B cell (primary cell): ENCODE data around the gene POFUT1. TPM values are rescaled to one million over a fixed set of nuclear protein-coding genes. Genes with fewer than 3 reads are reported as not detected.

ENCODE experiments used
- ATAC-seq: fragments of 200-7000 bp; cut with Tn5 transposase; one replicate; pipeline ENCODE4 v1.10.0; 2021; ENCODE audit warnings: low read depth, mild to moderate bottlenecking, moderate number of reproducible peaks, moderate library complexity
- CTCF ChIA-PET: fragments of 350-600 bp; sonication (Branson Sonifier 250); formaldehyde crosslinking; loops from one replicate; lab custom pipeline; 2021; ENCODE audit warnings: antibody characterized with exemption, inconsistent platforms; lab: Charles Lee
- POLR2A ChIA-PET: fragments of 350-600 bp; sonication (Branson Sonifier 250); formaldehyde crosslinking; loops from one replicate; lab custom pipeline; 2021; ENCODE audit warnings: antibody characterized with exemption; lab: Charles Lee
- DNase-seq: peaks from one replicate; pipeline ENCODE4 v3.0.0; 2013
- H2AFZ ChIP-seq: 2 replicates; pipeline ENCODE4 v1.6.1; 2012; ENCODE audit warnings: mild to moderate bottlenecking, low read depth, low read length; ENCODE audit not compliant: insufficient read depth, poor library complexity, severe bottlenecking
- H3K27ac ChIP-seq, 2 donors: 1 replicate in 1 of 2; 2 replicates in 1 of 2; pipeline ENCODE4 v1.5.1; 2012 to 2013; ENCODE audit warnings: low read length in 2 of 2, mild to moderate bottlenecking in 2 of 2, moderate library complexity in 1 of 2
- H3K27me3 ChIP-seq, 4 experiments: fragments of 200-600 bp in 1 of 4; sonication (generic) in 1 of 4; replicated peaks in 1 of 4; 1 replicate in 2 of 4; 2 replicates in 2 of 4; pipeline versions ENCODE4 v1.6.1 to v1.7.0; 2013 to 2016; ENCODE audit warnings: low read length in 3 of 4, mild to moderate bottlenecking in 2 of 4, mixed read lengths in 1 of 4, moderate library complexity in 1 of 4; ENCODE audit not compliant: insufficient read depth in 4 of 4, control insufficient read depth in 3 of 4; ENCODE audit errors: control extremely low read depth in 1 of 4
- H3K36me3 ChIP-seq, 2 experiments: replicated peaks in 1 of 2; 1 replicate in 1 of 2; 2 replicates in 1 of 2; pipeline versions ENCODE4 v1.6.1 to v1.7.1; 2013; ENCODE audit warnings: low read length in 1 of 2; ENCODE audit not compliant: insufficient read depth in 2 of 2, control insufficient read depth in 1 of 2; ENCODE audit errors: control extremely low read depth in 1 of 2, extremely low read depth in 1 of 2
- H3K4me1 ChIP-seq, 2 donors: fragments of 200-600 bp in 1 of 2; sonication (generic) in 1 of 2; 1 replicate in 1 of 2; 2 replicates in 1 of 2; pipeline versions ENCODE4 v1.5.1 to v1.6.1; 2013 to 2017; ENCODE audit warnings: low read length in 2 of 2; ENCODE audit not compliant: control insufficient read depth in 2 of 2, insufficient read depth in 2 of 2
- H3K4me2 ChIP-seq: replicated peaks from 2 replicates; pipeline ENCODE3; 2012; ENCODE audit warnings: mild to moderate bottlenecking, low read depth, low read length; ENCODE audit not compliant: poor library complexity, severe bottlenecking
- H3K4me3 ChIP-seq, 5 experiments: fragments of 200-600 bp in 1 of 5; sonication (generic) in 1 of 5; 1 replicate in 3 of 5; 2 replicates in 2 of 5; pipeline versions ENCODE4 v1.5.1 to v1.7.0; 2011 to 2016; ENCODE audit warnings: low read length in 4 of 5, mild to moderate bottlenecking in 4 of 5, low read depth in 2 of 5, control low read depth in 1 of 5, moderate library complexity in 1 of 5; ENCODE audit not compliant: insufficient read depth in 1 of 5; ENCODE audit errors: control extremely low read depth in 1 of 5, extremely low read depth in 1 of 5
- H3K79me2 ChIP-seq: fragments of 200-600 bp; sonication (generic); one replicate; pipeline ENCODE4 v1.6.0; 2016; ENCODE audit warnings: low read length; ENCODE audit not compliant: control insufficient read depth, insufficient read depth
- H3K9ac ChIP-seq: fragments of 200-600 bp; sonication (generic); 2 replicates; pipeline ENCODE4 v1.6.1; 2017; ENCODE audit warnings: mild to moderate bottlenecking, low read length, moderate library complexity
- H3K9me3 ChIP-seq, 3 donors: one replicate each; pipeline versions ENCODE4 v1.6.1 to v1.7.1; 2013; ENCODE audit warnings: low read length in 2 of 3; ENCODE audit not compliant: control insufficient read depth in 2 of 3, insufficient read depth in 1 of 3; ENCODE audit errors: control extremely low read depth in 1 of 3
- H4K20me1 ChIP-seq: 2 replicates; pipeline ENCODE4 v1.6.0; 2012; ENCODE audit warnings: mild to moderate bottlenecking, low read length; ENCODE audit not compliant: insufficient read depth, control insufficient read depth, poor library complexity, severe bottlenecking
- H3K27ac Mint-ChIP-seq: one replicate; pipeline ENCODE4 v1.8.0; 2021; ENCODE audit warnings: mixed read lengths
- H3K27me3 Mint-ChIP-seq: one replicate; pipeline ENCODE4 v1.8.0; 2021; ENCODE audit warnings: mixed read lengths
- H3K4me1 Mint-ChIP-seq: one replicate; pipeline ENCODE4 v1.8.0; 2021; ENCODE audit warnings: mixed read lengths
- H3K4me3 Mint-ChIP-seq: one replicate; pipeline ENCODE4 v1.8.0; 2021; ENCODE audit warnings: mixed read lengths
- H3K9me3 Mint-ChIP-seq: one replicate; pipeline ENCODE4 v1.8.0; 2022; ENCODE audit warnings: mixed read lengths; ENCODE audit not compliant: insufficient read depth
- CTCF ChIP-seq: fragments of 200-600 bp; IDR thresholded peaks from one replicate; pipeline ENCODE4 v1.8.0; 2022; ENCODE audit warnings: antibody characterized with exemption, mild to moderate bottlenecking
- EZH2 ChIP-seq: IDR thresholded peaks from 2 replicates; pipeline ENCODE4 v1.6.1; 2012; ENCODE audit warnings: borderline replicate concordance, low read depth, mild to moderate bottlenecking, moderate library complexity, low read length; ENCODE audit not compliant: insufficient read depth, poor library complexity, severe bottlenecking
- WGBS: methylation state at CpG from one replicate; pipeline ENCODE4 v1.1.5; 2013; ENCODE audit warnings: missing lambda C conversion rate; ENCODE audit not compliant: insufficient coverage; 5-methylcytosine and 5-hydroxymethylcytosine counted together
- intact Hi-C: fragments of 100-400 bp; cut with micrococcal nuclease; formaldehyde crosslinking; loops from one replicate; pipeline ENCODE4 v1.10.0; 2022
- polyA plus RNA-seq: library from polyadenylated mRNA; depleted of rRNA; stranded (reverse); fragments of >200 nt; gene quantifications from 2 replicates; pipeline ENCODE4 v1.2.3, GENCODE V29; 2012
- total RNA-seq, 2 donors: library from RNA; stranded (reverse); fragments of 120-200 nt in 1 of 2; gene quantifications; 1 replicate in 1 of 2; 2 replicates in 1 of 2; pipeline versions ENCODE4 v1.2.3 to v1.2.4, GENCODE V29; 2013 to 2022

POFUT1 gene
- total and polyA plus RNA-seq, 2 donors (not counting 1 experiment from before 2014, with no cell fraction given) = 7.8 to 18.1 TPM

GRCh38 chr20:32261644-32262043 lies 54.0 kb downstream of the POFUT1 start:
- no peak overlapping the region for H3K9ac ChIP-seq
- ChIA-PET POLR2A (no interaction called here), CTCF (no interaction called here)
- intact Hi-C loops = no loop called here
- no peaks in the 10 kb centered on the region for H3K36me3 ChIP-seq
- no peak for DNase-seq
- H3K4me1 ChIP-seq = peaks cover under 1 to 2% of the 10 kb centered on the region in 2 donors
- H3K4me1 Mint-ChIP-seq = peaks cover 9% of the 10 kb centered on the region
- H3K27me3 Mint-ChIP-seq = no peaks in the 10 kb centered on the region
- no peak overlapping the region for H3K27ac Mint-ChIP-seq
- no peak for ATAC-seq
- no peak overlapping the region for H3K27ac ChIP-seq
- TF ChIP-seq CTCF (no peak), EZH2 (no peak)
- H3K79me2 ChIP-seq = no peaks in the 10 kb centered on the region
- no peak overlapping the region for H3K4me3 Mint-ChIP-seq
- H3K4me3 ChIP-seq = no peak overlapping the region
- H4K20me1 ChIP-seq = no peaks in the 10 kb centered on the region
- H3K9me3 ChIP-seq = no peaks in the 10 kb centered on the region
- H3K4me2 ChIP-seq = no peak overlapping the region
- no peak overlapping the region for H2AFZ ChIP-seq
- 83% methylated on average over 1 of the region's 2 CpGs for WGBS
- no peaks in the 10 kb centered on the region for H3K27me3 ChIP-seq
- H3K9me3 Mint-ChIP-seq = no peaks in the 10 kb centered on the region

GRCh38 chr20:32263398-32263954 lies 55.8 kb downstream of the POFUT1 start:
- H4K20me1 ChIP-seq = no peaks in the 10 kb centered on the region
- no peak overlapping the region for H3K4me3 ChIP-seq
- intact Hi-C loops = no loop called here
- WGBS = 95% methylated on average over 5 of the region's 7 CpGs
- H3K36me3 ChIP-seq = no peaks in the 10 kb centered on the region
- no peak overlapping the region for H3K4me3 Mint-ChIP-seq
- ChIA-PET POLR2A (no interaction called here), CTCF (no interaction called here)
- TF ChIP-seq EZH2 = no peak
- no peak for TF ChIP-seq CTCF
- no peaks in the 10 kb centered on the region for H3K9me3 ChIP-seq
- no peak for DNase-seq
- ATAC-seq = no peak
- peaks cover 16% of the 10 kb centered on the region for H3K4me1 Mint-ChIP-seq
- H3K27ac ChIP-seq = no peak overlapping the region
- H3K9me3 Mint-ChIP-seq = no peaks in the 10 kb centered on the region
- H2AFZ ChIP-seq = no peak overlapping the region
- H3K27ac Mint-ChIP-seq = no peak overlapping the region
- H3K79me2 ChIP-seq = no peaks in the 10 kb centered on the region
- no peaks in the 10 kb centered on the region for H3K27me3 ChIP-seq
- no peaks in the 10 kb centered on the region for H3K27me3 Mint-ChIP-seq
- no peak overlapping the region for H3K9ac ChIP-seq
- no peak overlapping the region for H3K4me2 ChIP-seq
- H3K4me1 ChIP-seq = peaks cover 8 to 9% of the 10 kb centered on the region in 2 donors
